Measurements from ENCODE around the gene SIRT3.
A peak's percentile ranks its signal among the peaks of the same experiment; 100 is the strongest.
"Not testable (repeated sequence)": the region's sequence is repeated elsewhere in the genome, so short reads cannot be mapped to it uniquely, and the experiment has no call there.

Gene SIRT3

DNA sequence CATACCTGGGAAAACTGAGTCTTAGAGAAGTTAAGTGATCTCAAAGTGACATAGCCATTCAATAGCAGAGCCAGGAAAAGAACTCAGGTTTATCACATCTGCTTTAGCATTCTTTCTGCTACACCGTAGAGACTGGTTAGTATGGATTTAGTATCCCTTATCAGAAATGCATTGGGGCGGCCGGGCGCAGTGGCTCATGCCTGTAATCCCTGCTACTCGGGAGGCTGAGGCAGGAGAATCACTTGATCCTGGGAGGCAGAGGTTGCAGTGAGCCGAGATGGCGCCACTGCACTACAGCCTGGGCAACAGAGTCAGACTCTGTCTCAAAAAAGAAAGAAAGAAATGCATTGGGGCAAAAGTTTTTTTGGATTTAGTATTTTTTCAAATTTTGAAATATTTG is 2.2 kb upstream of the SIRT3 start:
- not testable (repeated sequence) for DNase-seq

DNA sequence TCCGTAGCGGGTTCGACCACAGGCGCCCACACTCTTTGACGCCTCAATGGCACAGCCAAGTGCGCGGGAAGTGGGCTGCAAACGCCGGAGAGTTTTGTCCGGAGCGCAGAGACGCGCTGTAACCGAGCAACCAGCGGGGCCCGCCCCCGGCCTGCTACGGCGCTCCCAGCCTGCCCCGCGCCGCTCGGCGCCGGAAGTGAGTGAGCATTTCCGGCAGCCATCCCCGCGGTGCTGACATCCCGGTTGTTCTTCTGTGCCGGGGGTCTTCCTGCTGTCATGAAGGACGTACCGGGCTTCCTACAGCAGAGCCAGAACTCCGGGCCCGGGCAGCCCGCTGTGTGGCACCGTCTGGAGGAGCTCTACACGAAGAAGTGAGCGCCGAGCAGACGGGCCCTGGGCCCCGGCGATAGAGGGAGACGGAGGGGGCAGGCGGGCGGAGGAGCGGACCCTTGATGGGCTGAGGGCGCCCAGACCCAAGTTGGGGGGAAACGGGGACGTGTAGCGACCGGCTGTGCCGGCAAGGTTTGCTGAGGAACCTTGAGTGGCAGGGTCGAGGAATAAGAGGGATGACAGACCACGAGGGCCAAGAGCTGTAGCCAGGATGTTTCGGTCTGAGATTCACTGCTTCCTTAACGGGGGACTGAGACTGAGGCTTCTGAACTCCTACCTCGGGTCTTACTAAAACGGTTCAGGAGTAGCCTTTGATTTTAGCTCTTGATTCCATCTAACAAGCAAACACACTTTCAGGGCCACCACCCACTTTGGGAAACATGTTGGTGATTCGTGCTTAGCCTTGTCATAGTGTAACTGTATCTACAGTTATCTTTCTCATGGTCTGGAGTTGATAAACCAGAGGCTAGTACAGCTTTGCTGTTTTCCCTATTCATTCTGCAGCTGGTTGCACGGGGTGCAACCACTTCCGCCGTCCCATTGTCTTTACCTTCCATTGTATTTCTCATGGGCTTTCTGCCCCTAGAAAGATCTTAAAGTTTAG is 929 bp upstream of the SIRT3 start, which contains the start of gene PSMD13:
TSS of gene PSMD13 (plus strand) at position 203 of the 994 bp plus-strand sequence. CDS start at position 277, 74 bp downstream.
- DNase-seq: peak; percentile 87 to 88

DNA sequence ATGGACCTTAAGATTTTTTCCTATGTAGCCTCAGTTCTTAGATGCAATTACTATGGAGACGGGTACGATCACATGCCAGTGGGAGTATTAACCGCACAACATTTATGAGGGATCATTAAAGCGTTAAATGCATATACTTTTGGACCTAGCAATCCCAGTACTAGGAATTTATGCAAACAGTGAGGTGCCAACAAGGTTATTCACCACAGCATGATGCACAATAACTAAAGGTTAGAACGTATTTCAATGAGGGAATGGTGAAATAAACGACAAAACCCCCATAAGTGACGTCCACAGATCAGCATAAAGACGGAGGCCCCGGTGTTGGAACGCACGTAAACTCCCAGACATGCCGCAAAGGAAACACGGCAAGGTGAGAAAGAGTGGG is 539 bp downstream of the SIRT3 start:
- peak in 1 of 2 donors; percentile 66 for DNase-seq

DNA sequence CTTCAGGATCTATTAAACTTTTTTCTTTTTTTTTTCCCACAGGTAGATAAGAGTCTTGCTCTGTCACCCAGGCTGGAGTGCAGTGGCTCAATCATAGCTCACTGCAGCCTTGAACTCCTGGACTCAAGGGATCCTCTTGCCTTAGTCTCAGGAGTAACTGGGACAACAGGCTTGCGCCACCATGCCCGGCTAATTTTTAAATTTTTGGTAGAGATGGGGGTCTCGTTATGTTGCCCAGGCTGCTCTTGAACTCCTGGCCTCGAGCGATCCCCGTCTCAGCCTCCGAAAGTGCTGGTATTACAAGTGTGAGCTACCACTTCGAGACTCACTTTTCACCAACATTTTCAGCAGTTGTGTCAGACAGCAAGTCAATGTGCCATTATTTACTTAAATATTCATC is 962 bp downstream of the SIRT3 start:
- DNase-seq: no peak

DNA sequence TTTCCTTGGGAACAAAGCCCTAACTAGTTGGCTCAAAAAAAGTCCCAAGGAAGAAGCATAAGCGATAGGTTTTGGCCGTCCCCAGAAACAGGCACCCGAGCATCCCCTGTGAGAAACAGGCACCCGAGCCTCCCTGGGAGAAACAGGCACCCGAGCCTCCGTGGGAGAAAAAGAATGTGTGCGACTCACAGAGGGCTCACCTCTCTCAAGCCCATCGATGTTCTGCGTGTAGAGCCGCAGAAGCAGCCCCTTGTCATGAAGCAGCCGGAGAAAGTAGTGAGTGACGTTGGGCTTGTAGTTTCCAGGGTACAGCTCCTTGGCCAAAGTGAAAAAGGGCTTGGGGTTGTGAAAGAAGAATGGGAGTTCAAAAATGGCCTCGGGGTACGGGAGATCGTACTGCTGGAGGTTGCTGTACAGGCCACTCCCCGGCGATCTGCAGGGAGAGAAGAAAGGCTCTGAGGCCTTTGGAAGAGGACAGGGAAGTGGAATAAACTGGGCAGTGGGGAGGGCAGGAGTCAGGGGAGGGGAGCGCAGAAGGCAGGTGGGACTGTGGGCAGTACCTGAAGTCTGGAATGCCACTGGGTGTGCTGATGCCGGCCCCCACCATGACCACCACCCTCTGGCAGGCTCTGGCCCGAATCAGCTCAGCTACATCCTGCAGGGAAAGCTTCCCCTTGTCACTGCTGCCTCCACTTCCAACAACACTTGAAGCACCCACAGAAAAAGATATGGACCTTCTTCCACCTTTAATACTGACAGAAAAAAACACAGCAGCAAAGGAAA is 3.2 kb downstream of the SIRT3 start:
- no peak for DNase-seq

DNA sequence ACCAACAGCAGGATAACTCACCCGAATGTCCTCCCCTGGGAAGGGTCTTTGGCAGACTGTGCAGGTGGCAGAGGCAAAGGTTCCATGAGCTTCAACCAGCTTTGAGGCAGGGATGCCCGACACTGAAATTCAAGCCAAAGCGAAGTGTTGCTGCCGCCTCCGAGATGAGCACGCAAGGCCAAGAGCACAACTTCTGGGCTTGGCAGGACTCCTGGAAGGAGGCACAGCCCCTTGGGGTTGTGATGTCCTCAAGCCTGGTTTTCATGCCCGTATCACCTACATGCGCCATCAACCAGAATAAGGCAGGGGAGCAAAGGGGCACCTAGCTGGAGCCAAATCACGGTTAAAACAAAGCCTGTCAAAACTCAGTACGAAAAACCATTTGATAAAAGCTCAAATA is 5.7 kb downstream of the SIRT3 start:
- no peak for DNase-seq

DNA sequence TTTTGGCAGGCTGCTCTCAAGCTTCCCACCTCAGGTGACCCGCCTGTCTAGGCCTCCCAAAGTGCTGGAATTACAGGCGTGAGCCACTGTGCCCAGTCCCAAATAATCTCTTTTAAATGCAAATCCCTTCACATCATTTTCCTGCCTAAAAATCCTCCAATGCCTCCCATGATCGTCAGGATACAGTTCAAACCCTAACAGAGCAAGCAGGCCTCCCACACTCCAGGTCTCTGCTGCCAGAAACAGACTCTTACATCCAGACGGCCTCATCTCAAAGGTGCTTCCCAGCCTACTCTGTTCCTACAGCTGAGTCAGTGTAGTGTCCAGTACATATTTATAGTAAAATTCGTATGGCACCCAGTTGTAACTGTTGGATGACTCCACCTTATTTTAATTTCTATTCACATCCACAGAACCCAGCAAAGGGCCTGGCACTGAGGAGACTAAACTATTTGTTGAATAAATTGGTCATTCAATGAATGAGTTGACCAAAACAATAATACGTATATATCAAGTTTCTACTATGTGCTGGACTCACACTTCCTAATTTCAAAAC is 8.2 kb downstream of the SIRT3 start:
- no peak for DNase-seq

DNA sequence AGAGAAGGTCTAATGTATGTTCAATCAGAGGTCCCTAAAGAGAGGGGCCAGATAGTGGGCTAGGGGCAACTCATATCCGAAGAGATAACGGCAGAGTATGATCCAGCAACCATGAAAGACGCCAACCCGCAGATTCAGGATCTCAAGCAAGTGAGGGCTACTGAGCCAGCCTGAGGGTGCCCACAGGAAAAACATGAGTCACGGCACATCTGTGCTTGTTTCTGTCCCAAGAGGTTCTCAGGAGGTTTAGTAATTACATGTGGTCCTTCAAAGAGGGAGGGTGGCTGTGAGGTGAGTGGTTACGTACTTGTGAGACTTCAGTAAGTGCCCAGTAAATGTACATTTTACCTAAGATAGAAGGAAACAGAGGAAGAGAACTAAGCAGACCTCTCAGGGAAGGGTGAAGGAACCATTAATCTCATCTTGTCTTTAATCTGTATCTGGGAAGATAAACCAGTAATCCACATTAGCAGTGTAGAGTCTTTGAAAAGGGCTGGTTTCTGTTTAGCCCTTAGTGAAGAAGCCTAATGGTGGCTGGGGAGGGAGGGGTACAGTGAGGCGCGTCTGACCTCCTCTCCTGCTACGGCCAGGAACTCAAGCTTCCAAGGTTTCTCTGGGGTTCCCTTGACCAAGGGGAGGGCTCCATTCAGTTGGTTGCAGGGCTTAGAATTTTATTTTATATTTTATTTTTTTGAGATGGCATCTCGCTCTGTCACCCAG is 10.2 kb downstream of the SIRT3 start:
- DNase-seq: no peak

DNA sequence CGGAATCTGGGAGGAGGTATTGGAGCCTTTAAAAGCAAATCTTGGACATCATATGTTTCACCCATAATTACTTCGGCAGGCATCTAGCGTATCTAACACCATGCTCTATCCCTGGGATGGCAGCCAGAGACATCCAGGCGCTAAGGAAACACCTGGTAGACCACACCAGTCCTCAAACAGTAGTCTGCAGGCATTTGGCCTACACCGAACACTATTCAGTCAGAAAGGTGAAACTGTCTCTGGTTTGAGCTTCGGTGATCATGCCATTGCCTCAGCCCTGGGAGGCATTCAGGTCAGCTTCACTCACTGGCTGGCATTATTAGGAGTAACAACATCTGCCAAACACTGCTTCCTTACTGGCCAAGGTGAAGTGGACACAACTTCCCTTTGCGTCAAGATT is 11.7 kb downstream of the SIRT3 start:
- no peak for DNase-seq

DNA sequence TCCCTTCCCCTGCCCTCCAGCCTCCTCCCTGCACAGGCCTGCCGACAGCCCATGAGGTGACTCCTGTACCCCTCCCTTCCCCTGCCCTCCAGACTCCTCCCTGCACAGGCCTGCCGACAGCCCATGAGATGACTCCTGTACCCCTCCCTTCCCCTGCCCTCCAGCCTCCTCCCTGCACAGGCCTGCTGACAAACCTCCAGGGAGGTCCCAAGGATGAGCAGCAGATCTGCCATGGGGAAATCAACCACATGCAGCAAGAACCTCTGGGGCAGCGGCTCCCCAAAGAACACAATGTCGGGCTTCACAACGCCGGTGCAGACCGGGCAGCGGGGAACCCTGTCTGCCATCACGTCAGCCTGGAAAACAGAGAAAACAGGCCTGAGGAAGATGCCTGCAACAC is 12.3 kb downstream of the SIRT3 start:
- DNase-seq: no peak

DNA sequence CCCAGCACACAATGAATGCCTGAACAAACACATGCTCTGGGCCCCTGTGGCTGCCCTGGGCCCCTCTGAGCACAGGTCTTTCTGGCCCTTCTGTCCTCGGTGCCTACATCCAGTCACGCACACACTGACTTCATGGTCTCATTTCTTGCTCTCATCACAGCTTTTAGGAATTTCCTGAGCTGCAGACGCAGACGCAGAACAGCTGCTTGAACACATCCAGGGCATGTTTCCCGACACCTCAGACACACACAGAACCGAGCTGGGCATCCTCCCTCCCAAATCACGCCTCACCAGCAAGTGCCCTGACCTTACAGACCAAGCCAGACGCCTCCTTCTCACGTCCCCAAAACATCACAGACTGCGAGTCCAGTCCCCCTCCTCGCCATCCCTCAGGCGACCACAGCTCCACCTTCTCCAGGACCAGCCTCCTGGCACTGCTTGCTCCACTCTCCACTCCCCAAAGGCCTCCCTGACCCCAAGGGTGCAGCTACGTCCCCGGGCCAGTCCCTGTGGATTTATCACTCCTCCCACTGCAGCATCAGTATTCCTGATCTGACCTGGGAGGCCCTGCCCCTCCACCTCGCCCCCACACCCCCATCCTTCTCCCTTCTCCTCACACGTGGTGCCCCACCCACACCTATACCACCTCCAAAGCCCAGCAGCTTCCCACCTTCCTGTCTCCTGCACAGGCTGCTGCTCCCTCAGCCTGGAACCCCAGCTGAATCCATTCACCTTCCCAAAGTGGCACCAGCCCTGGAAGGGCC is 12.9 kb downstream of the SIRT3 start:
- no peak for DNase-seq

DNA sequence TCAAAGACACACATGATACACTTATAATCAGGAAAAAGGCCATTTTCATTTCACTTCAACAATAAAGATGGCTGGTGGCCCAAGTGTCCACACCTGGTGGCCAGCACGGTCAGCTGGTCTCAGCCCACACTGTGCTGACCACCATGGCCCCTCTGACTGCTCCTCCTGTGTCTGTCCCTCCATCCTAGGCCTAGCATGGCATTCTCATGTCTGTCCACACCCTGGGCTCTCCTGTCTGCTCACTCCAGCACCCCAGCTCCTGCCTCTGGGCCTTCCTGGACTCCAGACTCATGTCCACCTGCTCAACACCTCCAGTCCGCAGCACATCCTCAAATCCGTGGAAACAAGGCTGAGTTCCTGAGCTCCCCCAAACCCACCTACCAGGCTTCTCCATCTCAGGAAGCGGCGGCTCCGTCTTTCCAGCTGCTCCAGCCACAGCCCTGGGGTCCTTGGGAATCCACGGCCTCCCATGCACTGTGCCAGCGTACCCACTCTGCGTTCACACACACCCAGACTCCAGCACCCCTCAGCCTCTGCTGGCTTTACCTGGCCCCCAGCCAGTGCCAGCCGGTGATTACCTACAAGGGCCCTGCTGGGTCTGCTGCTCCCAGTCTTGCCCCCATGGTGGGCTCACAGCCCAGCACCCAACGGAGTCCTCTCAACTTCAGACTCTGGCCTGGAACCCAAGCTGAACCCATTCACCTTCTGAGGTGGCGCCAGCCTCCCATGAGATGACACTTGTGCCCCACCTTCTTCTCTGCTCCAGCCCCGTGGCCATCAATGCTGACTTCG is 13.9 kb downstream of the SIRT3 start:
- DNase-seq: no peak

DNA sequence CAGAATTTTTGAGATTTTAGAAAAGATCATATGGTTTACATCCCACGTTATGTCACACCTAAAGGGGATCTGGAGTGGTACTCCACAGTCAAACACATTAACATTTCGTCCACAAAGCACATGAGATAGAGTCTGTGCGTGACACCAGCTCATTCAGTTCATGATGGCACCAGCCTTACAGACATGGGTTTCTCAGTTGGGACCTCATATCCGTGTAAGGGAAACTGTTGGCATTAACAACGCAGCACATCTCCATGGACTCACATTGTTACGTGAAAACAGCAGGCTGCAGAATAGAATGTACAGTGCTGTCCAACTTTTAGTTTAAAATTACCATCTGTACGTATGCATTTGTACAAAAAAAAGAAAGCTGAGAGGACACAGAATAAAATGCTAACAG is 14.6 kb downstream of the SIRT3 start:
- no peak for DNase-seq

DNA sequence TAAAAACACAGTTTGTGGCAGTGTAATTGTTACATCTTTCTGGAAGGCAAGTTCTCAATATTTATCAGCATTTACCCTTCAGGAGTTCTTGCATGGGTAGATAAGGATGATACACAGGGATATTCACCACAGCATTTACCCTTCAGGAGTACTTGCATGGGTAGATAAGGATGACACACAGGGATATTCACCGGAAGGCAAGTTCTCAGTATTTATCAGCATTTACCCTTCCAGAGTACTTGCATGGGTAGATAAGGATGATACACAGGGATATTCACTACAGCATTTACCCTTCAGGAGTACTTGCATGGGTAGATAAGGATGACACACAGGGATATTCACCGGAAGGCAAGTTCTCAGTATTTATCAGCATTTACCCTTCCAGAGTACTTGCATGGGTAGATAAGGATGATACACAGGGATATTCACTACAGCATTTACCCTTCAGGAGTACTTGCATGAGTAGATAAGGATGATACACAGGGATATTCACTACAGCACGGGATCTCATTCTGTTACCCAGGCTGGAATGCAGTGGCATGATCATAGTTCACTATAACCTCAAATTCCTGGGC is 15.4 kb downstream of the SIRT3 start:
- DNase-seq: not testable (repeated sequence)

DNA sequence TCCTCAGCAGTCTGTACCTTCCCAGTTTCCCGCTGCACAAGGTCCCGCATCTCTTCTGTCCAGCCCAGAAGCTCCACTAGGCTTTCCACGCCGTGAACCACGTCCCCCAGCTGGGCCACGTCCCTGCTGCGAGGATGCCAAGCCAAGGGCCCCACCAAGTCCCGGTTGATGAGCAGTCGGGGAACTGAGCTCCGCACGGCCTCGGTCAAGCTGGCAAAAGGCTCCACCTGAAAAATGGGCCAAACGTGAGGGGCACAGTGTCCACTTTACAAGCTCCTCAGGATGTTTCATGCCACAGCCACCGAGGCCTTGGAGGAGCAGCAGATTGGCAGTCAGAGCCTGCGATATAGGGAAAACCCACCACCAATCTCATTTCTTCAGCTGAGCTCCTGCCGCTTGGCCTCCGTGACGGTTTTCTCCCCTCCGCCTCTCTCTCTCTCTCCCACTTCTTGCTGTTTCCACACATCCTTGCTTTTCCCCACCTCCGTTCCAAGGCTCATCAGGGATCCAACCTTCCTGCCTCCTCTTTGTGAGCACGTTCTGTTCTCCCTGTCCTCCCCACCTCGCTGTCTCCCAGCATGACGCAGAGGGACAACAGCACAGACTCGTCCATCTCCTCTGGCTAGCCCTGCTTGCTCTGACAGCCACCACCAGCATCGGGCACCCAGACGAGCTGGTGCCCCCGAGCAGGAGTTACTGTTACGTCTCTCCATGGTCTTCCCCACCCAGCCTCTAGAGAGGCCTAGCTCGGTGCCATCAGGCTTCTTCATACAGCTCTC is 17.1 kb downstream of the SIRT3 start:
- no peak for DNase-seq

DNA sequence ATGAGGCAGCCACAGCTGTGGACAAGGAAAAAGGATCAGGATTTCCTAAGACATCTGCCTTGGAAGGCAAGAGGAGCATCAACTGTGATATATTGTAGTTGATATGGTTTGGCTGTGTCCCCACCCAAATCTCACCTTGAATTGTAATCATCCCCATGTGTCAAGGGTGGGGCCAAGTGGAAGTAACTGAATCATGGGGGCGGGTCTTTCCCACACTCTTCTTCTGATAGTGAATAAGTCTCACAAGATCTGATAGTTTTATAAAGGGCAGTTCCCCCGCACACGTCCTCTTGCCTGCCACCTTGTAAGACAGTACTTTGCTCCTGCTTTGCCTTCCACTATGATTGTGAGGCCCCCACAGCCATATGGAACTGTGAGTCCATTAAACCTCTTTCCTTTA is 18.4 kb downstream of the SIRT3 start:
- no peak for DNase-seq

DNA sequence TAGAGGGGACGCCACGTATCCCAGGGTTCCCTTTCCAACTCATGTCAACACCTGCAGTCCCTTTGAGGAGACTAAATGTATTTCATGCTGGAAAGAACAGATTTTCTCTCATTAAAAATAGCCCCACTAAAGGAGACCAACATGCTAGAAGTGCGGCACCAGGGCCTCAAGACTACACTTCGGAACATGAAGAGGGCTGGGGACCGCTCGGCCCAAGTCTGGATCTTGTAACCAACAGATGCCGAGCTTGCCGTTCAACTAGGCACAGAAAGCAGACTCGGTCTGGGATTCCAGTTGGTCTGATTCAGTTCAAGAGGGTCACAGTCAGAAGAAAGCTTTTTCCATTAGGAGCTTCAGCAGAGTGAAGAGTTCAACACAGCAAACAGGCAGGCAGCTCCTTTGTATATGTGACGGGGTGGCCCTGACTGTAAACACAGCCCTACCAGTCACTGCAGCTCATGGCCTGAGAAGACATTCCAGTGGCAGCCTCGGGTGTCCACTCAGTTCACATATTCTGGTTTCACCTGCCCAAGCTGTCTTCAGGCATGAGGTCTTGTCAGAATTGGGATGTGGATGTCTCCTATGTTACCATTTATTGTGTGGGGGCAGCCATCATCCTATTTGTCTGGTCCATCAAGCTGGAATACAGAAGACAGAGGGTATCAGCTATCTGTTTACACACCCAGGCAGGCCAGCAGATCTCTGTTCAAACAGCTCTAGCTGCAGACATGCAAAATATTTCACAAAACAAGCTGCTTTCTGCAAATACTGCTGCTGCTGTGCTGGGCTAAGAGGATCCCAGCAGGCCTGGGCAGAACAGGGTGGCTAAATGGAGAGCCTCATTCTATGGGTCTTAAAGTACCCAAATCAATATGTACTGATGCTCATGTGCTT is 19.8 kb downstream of the SIRT3 start:
- no peak for DNase-seq

DNA sequence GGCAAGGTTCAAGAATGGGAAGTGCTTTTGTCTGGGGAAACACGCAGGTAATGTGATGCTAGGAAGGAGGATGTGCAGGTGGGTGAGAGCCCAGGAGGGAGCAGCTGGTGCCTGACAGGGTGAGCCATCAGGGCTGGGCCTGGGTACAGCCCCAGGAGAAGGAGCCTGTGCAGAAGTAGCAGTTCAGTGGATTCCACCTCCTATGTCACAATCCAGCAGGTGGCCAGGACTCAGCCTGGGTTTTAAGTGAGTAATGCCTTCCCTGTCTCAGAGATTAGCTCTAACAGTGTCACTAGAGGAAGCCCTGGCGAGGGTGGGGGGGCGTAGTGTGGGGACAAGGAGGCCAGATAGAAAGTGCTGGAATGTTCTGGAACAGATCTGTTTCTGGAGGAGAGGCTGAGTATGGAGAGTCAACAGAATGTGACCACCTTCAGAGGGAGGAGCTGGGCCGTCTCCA is 20.5 kb downstream of the SIRT3 start:
- no peak for DNase-seq

DNA sequence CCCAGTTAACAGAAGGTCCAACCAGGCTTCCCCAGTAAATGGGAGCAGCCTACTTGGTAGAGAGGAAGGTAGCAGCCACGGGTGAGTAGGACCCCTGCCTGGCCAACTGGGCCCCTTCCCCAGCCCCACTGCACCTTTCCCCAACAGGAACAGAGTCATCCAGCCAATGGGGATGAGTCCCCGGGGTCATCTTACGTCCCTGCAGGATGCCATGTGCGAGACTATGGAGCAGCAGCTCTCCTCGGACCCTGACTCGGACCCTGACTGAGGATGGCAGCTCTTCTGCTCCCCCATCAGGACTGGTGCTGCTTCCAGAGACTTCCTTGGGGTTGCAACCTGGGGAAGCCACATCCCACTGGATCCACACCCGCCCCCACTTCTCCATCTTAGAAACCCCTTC is 22.1 kb downstream of the SIRT3 start:
- DNase-seq: no peak

All from CD4-positive, alpha-beta T cell treated with Interleukin-4 for 1 hour (primary cell).